ENCODE data around the gene PELO.
A peak's percentile ranks its signal among the peaks of the same experiment; 100 is the strongest.
"Not testable (repeated sequence)": the region's sequence is repeated elsewhere in the genome, so short reads cannot be mapped to it uniquely, and the experiment has no call there.

The PELO gene

DNA sequence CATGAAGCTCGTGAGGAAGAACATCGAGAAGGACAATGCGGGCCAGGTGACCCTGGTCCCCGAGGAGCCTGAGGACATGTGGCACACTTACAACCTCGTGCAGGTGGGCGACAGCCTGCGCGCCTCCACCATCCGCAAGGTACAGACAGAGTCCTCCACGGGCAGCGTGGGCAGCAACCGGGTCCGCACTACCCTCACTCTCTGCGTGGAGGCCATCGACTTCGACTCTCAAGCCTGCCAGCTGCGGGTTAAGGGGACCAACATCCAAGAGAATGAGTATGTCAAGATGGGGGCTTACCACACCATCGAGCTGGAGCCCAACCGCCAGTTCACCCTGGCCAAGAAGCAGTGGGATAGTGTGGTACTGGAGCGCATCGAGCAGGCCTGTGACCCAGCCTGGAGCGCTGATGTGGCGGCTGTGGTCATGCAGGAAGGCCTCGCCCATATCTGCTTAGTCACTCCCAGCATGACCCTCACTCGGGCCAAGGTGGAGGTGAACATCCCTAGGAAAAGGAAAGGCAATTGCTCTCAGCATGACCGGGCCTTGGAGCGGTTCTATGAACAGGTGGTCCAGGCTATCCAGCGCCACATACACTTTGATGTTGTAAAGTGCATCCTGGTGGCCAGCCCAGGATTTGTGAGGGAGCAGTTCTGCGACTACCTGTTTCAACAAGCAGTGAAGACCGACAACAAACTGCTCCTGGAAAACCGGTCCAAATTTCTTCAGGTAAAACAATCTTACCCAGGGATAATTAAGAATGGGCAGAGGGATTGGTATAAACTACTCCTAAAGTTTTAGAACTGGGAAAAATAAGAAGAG lies 12.9 kb downstream of the PELO start:
- peak; percentile 59 for DNase-seq (ENCODE audit: low spot score)

DNA sequence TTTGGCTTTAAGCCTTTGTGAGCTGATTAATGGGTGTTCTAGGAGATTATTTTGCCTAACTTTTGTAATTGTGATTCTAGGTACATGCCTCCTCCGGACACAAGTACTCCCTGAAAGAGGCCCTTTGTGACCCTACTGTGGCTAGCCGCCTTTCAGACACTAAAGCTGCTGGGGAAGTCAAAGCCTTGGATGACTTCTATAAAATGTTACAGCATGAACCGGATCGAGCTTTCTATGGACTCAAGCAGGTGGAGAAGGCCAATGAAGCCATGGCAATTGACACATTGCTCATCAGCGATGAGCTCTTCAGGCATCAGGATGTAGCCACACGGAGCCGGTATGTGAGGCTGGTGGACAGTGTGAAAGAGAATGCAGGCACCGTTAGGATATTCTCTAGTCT lies 13.6 kb downstream of the PELO start:
- DNase-seq (ENCODE audit: low spot score) = no peak

DNA sequence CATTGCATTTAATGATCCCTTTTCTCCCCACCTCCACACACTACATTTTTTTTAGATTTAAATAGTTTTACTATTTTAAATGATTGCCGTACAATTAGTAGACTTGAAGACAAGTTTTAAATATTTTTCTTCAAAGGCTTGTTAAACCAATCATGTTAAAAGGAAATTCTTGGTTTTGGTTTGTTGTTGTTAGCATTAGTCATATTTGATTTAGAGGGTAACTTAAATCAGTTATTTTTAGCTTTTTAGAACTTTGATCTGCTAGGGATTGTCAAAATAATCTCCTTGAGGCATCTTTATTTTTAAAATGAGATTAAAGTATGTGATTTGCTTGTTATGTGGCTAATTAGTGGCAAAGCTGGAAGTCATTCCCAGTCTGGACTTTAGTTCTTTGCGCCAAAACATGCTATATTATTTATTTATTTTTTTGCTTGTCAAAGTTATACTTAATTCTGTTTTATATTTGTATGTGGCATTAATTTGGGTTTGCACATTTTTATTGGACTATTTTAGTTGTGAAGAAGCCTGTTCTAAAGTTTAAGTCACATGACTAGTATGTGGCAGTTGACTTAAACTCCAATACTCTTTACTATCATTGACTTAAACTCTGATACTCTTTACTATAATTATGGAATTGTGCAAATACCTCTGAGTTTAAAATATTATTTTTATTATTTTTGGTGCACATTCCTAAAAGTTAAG lies 14.7 kb downstream of the PELO start:
- no peak for DNase-seq (ENCODE audit: low spot score)

DNA sequence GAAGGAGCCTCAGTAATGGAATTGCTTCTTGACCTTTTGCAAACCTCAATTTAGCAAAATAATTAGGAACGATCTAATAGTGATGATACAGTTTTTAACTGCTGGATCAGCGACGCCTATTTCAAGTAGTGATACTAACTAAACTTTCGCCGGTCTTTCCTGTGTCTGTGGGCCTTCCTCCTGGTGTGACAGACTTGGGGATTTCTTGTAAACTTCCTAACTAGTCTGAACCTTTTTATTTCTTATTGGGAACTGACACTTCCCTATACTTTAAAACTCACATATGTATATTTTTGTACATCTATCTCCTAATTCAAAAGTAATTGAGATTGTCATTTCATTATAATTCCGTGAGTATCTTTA lies 15.2 kb downstream of the PELO start:
- DNase-seq (ENCODE audit: low spot score) = no peak

DNA sequence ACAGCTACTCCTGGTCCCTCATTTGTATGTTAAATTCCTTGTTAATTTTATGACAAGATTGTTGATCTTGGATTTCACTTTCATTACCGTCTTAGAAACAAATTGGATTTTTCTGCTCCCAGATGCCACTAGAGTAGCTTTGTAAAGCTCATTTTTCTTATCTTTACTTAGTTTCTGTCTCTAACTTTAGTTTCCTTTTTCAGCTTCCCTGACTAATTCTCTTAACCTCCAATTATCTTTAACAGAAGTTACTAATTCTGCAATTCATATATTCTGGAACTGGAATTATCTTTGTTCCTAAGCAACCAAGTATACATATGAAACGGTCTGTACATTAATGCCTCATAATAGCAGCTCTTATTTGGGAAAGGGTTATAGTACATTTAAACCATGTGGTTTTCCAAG lies 16.7 kb downstream of the PELO start:
- DNase-seq (ENCODE audit: low spot score) = no peak

DNA sequence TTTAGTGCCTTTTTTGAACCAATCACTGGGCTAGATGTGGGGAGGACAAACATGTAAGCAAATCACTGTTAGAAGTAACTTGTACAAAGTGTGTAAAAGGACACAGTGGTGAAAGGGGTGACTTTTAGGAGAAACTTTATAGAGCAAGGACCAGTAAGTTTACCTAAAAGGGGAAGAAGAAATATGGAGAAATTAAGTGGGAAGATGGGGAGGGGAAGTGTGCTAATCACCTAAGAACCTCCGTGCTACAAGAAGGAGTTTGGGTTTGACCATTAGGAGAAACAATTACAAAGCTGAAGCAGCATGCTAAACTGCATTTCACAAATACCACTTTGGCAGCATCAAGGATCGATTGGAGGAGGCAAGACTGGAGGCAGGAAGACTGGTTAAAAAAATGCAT lies 17.3 kb downstream of the PELO start:
- no peak for DNase-seq (ENCODE audit: low spot score)

DNA sequence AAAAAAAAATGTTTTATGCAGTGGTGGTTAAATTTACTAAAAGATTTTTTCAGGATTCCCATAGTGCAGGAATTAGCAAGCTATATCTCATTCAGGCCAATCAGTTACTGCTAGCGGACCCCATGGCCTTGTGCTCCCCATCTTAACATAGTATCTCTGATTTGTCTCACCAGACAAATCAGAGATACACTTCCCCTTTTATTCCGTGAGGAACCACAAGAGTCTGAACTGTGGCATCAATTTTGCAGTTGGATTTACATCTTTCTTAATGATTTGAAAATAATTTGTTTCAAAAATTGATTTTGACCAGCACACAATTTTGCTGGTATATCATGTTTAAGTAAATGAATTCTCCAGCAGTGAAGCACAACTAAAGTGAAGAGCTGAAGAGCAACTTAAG lies 17.9 kb downstream of the PELO start:
- DNase-seq (ENCODE audit: low spot score) = no peak

DNA sequence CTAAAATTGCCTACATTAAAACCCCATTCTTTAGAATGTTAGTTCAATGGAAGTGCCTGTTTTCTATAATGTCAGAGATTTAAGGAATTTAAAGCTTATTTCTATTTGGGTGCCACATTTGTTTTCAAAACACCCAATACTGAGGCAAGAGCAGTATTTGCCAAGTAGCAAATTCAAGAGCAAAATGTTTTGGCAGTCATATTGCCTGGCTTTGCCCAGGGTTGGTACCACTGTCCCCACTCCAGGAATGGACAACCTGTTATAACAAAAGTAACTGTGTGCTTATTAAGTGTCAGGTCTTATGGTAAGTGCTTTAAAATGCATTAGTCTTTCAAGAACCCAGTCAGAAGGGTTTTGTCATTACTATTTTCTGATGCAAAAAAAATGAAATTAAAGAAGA lies 19.3 kb downstream of the PELO start:
- DNase-seq (ENCODE audit: low spot score) = no peak

DNA sequence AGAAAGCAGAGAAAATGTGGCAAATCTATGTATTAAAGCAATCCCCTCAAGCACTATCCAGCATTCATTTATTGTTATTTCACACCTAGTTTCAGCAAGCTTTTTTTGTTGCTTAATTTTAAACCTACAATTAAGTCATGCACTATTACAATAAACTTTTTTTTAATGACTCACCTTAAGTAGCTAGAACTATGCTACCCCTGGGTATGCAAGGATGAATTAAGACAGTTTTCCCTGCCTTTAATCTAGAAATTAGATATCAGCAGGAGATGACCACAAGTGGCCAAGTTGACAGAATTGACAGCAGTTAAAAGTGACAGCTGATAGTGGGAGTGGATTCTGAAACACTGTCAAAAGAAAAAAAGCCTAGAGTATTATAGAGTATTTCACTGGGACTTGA lies 20.0 kb downstream of the PELO start:
- no peak for DNase-seq (ENCODE audit: low spot score)

DNA sequence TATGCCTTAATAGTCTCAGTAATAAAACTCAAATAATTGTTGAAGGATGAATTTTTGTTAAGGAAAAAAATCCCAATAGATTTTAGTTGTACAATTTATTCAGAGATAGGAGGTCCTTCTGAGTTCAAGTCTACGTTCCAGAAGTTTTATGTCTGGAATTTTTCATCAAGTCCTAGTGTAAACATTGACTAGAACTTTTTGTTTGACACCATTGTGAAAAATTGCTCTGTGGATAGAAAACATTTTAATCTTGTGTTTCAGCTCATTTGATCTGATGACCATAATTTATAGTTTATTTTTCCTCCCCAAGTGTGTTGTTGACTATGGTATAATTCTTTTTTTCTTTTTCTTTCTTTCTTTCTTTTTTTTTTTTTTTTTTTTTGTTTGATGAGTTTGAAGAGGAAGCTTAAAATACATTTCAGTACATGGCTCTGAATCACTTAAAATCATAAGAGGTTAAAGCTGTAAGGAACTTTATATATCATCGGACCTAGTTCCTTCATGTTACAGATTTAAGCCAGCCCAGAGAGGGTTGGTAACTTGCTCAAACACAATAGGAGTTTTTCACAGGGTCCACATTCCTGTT lies 20.7 kb downstream of the PELO start:
- DNase-seq (ENCODE audit: low spot score) = no peak

DNA sequence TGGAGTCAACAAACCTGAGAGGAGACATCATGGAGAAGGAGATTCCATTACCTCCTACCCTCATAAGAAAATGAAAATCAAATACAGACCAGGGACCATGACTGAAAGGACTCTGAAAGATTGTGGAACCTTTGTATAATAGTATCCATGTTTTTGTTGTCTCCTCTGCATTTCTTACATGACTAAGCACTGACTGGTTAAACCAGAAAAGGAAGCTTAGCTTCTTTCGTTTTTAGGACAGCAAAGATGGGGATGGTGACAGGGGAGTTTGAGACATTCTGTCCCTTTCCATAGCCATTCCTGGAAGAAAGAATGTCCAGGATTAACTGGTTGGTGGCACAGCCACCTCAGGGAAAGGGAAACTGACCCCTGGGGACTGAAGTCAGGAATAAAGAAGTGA lies 22.2 kb downstream of the PELO start:
- DNase-seq (ENCODE audit: low spot score) = no peak

DNA sequence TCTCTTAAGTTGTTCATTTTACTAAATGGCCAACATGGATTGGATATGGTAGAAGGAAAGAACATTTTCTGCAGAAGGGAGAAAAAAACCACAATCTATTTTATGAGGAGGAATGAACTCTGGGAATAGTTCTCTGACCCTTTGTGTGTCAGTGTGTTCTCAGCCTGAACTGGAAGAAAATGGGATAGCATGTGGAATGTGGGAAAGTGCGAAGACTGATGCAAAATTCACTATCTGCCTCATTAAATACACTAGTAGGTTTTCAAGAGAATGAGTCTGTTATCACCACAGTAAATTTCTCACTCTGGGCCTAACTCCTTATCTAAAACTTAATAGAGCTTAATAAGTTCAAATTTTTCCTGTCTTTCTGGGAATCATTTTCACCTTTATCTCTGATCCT lies 22.7 kb downstream of the PELO start:
- DNase-seq (ENCODE audit: low spot score) = no peak

DNA sequence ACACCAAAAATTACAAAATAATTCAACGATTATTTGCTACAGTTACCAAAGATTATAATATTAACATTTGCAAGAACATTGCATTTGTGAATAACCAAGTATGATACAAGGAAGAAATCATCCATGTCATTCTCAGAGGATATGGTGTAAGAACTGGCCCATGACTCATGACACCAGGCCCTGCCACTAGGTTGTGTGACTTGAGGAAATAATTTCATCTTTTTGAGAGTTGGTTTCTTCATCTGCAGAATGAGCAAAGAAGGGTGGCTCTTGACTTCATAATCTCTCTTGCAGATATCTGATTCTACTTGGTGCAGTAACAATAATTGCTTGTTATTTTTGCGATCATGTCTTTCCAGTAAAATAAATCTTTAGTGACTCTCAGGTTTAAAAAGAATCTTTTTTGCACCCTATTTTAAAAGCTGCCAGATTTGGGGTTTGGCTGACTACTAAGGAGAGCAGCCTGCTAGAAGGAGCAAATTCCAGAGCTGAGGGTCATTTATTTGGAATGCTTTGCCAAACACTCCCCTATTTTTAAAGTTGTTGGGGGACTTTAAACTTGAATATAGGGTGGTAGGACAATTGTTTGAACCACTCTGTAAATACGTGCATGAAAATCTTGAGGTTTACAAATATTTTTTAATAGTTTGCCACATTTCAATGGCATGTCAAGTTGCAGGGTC lies 23.5 kb downstream of the PELO start:
- no peak for DNase-seq (ENCODE audit: low spot score)

DNA sequence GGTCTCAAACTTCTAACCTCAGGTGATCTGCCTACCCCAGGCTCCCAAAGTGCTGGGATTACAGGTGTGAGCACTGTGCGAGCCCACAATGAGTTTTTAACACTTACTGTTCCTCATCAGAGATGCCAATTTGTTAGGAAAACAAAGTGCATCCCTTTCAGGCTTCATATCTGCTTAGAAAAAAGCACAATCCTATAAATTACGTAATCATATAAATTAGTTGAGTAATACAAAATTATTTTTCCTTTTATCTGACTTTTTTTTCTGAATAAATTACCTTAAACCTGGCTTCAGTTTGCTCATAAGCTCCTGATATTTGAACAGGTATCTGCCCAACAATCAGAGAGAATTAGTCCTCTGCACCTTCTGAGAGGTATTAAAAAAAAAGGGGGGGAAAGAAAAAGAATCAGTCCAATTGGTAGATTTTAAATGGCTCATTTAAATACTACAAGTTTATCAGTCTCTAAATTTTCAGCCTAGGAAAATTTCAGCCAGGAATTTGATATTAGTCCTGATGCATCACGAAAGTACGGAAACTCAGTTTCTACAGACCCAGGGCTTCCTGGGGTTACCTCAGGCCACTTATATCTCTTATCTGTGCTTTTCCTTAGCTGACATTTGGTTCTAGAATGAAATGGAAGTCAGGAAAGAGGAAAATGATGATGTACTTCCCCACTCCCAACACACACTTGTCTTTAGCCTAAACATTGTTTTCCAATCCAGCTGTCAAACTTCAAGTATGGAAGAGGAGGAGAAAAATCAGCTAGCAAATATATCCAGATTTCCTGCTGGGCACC lies 26.8 kb downstream of the PELO start:
- DNase-seq (ENCODE audit: low spot score) = no peak

DNA sequence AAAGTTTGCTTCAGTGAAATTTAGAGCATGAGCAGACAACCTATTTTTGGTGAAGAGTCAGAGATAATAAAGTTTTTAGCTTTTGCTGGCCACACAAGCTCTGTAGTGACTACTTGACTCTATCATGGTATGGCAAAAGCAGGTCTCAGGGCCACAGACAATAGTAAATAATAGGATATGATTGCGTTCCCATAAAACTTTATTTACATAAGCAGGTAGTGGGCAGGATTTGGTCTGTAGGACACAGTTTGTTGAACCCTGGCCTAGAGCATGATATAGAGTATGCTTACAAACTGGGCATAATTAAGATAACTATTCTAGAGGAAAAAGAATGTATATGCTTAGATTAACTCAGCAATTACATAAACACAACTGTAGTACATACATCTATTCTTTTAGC lies 30.1 kb downstream of the PELO start:
- no peak for DNase-seq (ENCODE audit: low spot score)

DNA sequence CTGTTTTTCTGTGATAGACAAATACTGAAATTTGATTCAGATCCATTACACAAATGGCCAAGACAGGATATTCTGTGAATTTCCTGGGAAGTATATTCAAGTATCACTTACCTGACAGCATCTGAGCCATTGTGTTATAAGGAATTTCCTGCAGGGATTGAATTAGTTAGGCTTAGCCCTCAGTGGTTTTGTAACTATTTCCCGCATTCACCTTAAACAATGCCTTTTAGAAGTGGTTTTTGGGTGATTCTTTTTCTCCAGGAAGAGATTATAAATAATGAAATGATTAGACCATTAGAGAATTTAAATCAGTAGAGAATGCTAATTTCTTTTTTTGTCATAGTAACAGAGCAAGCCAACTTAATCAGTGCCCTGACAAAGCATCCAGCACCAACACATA lies 30.6 kb downstream of the PELO start:
- DNase-seq (ENCODE audit: low spot score) = no peak

DNA sequence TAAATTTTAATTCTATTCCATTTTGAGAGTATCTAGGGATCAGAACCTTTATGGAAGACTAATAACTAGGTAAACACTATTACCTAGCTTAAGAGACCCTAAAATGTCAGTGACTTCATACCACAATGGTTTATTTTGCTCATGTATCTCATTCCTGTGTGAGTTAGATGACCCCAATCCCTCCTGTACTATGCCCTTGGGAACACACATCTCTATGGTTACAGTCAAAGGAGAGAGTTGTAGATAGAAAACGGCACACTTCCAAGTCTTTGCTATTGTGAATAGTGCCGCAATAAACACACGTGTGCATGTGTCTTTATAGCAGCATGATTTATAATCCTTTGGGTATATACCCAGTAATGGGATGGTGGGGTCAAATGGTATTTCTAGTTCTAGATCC lies 31.1 kb downstream of the PELO start:
- not testable (repeated sequence) for DNase-seq (ENCODE audit: low spot score)

DNA sequence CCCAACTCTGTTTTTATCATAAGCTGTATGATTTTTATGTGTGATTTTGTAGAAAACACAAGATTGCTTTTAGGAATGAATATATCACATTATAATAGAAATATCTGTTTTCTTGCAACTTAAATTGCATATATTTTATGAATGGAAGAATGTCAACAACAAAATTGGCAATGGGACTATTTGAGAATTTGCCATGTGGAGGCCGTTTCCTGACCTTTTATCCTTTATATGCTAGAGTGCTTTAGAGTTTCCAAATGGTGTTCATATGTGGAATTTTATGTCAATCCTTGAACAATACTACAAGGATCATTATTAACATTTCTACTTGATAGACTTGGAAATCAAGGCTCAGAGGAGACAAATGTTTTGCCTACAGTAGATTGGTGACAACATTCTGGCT lies 34.2 kb downstream of the PELO start:
- DNase-seq (ENCODE audit: low spot score) = no peak

DNA sequence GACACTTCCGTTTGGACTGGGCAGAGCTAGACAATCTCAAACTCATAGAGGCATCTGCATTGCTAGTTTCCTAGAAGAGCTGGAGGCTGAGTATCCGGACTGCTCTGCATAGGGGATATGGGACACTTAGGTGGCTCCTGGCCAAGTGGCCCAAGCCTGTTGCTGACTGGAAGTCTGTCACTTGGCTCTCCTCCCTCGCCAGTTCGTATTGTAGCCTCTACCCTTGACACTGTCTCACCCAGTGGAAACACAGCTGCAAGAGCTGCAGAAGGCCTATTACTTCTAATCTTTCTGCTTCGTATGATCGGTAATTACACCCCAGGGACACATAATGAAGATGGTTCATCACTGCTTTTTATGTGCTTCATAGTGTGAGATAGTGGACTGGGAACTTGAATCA lies 34.7 kb downstream of the PELO start:
- DNase-seq (ENCODE audit: low spot score) = no peak

DNA sequence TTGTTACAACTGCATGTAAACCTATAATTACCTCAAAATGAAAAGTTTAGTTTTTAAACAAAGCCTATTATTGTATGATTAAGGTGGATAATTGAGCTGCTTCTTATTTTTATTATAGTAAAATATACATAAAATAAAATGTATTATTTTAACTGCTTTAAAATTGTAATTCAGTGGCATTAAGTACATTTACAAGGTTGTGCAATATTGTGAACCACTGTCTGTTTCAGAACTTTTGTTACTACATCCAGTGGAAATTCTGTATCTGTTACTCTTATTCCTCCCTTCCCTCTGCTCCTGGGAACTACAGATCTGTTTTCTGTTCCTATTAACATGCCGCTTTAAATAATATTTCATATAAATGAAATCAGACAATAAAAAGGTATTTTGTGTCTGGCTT lies 37.1 kb downstream of the PELO start:
- DNase-seq (ENCODE audit: low spot score) = no peak

DNA sequence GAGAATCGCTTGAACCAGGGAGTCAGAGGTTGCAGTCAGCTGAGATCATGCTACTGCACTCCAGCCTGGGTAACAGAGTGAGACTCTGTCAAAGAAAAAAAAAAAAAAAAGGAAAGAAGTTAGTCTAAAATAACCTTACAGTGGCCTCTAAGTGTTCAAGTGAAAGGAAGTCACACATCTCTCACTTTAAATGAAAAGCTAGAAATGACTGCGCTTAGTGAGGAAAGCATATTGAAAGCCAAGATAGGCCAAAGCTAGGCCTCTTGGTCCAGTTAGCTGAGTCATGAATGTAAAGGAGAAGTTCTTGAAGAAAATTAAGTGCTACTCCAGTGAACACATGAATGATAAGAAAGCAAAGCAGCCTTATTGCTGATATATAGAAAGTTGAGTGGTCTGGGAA lies 38.1 kb downstream of the PELO start:
- DNase-seq (ENCODE audit: low spot score) = no peak

DNA sequence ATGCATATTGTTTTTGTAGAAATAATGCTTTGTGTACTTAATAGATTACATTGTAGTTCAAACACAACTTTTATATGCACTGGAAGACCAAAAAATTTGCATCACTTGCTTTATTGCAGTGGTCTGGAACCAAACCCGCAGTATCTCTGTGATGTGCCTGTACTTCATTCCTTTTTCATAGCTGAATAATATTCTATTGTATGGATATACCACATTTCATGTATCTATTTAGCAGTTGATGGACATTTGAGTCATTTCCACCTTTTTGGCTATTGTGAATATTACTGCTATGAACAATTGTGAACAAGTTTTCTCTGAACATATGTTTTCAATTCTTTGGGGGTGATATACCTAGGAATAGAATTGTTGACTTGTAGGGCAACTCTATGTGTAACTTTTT lies 40.1 kb downstream of the PELO start:
- DNase-seq (ENCODE audit: low spot score) = no peak
